Adipose tissue (tissue), 3 donors: ENCODE data around the gene MLLT3. TPM values are rescaled to one million over a fixed set of nuclear protein-coding genes. Genes with fewer than 3 reads are reported as not detected.

Source experiments
- H3K27ac ChIP-seq: one replicate; pipeline ENCODE4 v1.5.1; 2013; ENCODE audit warnings: low read depth, low read length
- WGBS, 3 donors: extraction: QIAGEN DNeasy Blood & Tissue Kit; methylation state at CpG; one replicate each; pipeline ENCODE4 v1.1.7; 2013; 5-methylcytosine and 5-hydroxymethylcytosine counted together
- polyA plus RNA-seq, 3 donors: library from polyadenylated mRNA; stranded (reverse); fragments of 200-250 nt; gene quantifications; one replicate each; pipeline ENCODE4 v1.2.3, GENCODE V29; 2013
- donor health status: healthy with polysubstance abuse.
- donor health status: Bipolar disorder and iron deficiency.
- donor health status: healthy.

MLLT3 gene
- polyA plus RNA-seq, 3 donors = 2.5 to 10.7 (median 5.9) TPM

- WGBS, 3 donors = 68 to 76% (median 73%) methylated on average over 4 of the region's 4 CpGs
Measured at GRCh38 chr9:20634895-20635294, 12.6 kb upstream of the MLLT3 start.

DNA sequence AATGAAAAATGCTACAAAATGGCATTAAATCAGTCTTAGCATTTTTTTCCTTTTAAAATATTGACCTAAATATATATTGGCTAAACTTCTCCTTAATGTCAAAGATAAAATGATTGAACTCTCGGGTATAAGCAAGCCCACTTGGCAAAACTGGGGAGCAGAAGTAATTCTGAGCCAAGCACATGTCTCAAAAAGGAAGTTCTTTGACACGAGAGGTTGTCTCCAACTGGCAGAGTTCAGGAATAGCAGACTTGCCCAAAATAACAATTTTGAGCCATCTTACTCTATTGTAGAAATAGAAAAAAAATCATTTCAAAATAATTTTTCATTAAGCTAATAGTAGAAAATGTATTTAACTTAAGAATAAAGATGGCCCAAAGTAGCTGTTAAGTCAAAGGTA lies 10.4 kb upstream of the MLLT3 start:
- no peak overlapping the region for H3K27ac ChIP-seq
- 43 to 75% (median 47%) methylated on average over 2 of the region's 2 CpGs for WGBS, 3 donors

More at GRCh38 chr9:20634895-20635294, 12.6 kb upstream of the MLLT3 start:
- H3K27ac ChIP-seq = no peak overlapping the region

- H3K27ac ChIP-seq = no peak overlapping the region
- 35 to 71% (median 68%) methylated on average over 4 of the region's 4 CpGs for WGBS, 3 donors
Measured at GRCh38 chr9:20630241-20630943, 8.1 kb upstream of the MLLT3 start.

DNA sequence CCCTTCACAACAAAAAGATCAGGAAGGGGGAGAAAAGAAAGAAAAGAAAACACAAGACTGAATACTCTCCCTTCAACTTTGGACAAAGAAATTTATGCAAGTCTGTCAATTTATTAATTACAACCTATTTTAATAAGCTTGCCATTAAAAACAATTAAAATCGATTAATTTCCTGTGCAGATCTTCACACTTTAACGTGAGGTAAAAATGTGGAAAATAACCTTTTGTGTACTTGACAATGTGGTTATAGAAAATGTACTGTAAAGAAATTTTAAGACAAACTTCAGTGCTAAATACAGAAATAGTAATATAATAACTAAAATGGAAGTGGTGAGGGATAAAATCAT lies 2.7 kb upstream of the MLLT3 start:
- 48 to 60% (median 58%) methylated on average over 2 of the region's 2 CpGs for WGBS, 3 donors
- H3K27ac ChIP-seq = no peak overlapping the region

GRCh38 chr9:20624201-20625002 lies 2.1 kb upstream of the MLLT3 start:
- H3K27ac ChIP-seq = no peak overlapping the region

DNA sequence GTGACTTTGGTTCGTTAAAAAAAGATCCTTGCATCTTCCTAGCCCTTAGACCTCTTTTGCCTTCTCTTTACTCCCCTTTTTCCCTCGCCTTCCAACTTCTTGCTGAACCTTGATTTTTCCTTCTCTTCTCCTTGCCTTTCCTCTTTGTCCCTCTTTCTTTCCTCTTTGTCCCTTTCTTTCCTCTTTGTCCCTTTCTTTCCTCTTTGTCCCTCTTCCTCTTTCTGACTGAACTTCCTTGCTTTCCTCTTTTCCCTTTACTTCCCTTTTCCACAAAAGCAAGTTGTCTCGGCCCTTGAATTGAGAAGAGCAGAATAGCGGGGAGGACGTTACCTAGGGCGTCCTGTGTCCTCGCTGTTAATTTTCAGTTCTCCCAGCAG lies 1.4 kb upstream of the MLLT3 start:
- WGBS, 3 donors = 9 to 15% (median 14%) methylated on average over 7 of the region's 7 CpGs
- H3K27ac ChIP-seq = no peak overlapping the region

More at GRCh38 chr9:20624201-20625002, 2.1 kb upstream of the MLLT3 start:
- 9 to 13% (median 11%) methylated on average over 21 of the region's 21 CpGs for WGBS, 3 donors

- WGBS, 3 donors = 0% methylated on average over 40 of the region's 40 CpGs
- H3K27ac ChIP-seq = no peak overlapping the region
Measured at GRCh38 chr9:20623021-20623747, 885 bp upstream of the MLLT3 start.

DNA sequence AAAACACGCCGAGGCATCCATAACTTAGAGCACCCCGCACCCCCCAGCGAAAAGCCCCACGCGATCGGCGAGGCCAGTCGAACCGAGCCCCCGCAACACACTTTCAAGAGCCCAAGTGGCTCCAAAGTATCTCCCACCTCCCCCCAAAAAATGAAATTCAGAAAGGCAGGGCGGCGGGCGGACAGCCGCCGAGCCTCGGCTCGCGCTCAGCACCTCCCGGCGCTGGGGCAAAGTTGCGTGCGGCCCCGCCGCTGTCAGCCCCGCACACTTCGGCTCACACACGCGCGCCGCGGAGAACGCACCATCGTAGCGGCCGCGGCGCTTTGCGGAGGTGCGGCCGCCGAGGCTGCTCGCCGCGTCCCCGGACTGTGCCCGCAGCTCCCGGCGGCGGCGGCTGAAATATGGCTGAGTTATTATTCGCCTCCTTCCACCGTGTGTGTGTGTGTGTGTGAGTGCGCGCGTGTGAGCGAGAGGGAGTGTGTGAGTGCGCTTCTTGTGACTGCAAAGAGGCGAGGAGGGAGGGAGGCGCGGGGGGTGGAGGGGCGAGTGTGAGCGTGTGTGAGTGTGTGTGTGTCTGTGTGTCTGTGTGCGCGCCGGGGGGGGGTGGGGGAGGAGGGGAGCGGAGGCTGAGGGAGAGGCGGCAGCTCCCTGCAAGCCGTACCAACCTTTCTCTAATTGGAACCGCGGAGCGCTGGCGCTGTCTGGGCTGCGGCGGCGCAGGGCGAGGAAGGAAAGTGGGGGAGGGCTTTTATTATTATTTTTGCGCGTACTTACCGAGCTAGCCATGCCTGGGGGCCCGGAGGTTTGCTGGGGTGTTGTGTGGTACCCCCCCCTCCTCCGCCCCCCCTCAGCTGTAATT lies 599 bp downstream of the MLLT3 start:
- 0 to 1% (median 0%) methylated on average over 75 to 82 of the region's 82 CpGs for WGBS, 3 donors
- no peak overlapping the region for H3K27ac ChIP-seq

GRCh38 chr9:20620650-20621470 lies 1.4 kb downstream of the MLLT3 start:
- WGBS, 3 donors = 0% methylated on average over 64 to 65 of the region's 65 CpGs

DNA sequence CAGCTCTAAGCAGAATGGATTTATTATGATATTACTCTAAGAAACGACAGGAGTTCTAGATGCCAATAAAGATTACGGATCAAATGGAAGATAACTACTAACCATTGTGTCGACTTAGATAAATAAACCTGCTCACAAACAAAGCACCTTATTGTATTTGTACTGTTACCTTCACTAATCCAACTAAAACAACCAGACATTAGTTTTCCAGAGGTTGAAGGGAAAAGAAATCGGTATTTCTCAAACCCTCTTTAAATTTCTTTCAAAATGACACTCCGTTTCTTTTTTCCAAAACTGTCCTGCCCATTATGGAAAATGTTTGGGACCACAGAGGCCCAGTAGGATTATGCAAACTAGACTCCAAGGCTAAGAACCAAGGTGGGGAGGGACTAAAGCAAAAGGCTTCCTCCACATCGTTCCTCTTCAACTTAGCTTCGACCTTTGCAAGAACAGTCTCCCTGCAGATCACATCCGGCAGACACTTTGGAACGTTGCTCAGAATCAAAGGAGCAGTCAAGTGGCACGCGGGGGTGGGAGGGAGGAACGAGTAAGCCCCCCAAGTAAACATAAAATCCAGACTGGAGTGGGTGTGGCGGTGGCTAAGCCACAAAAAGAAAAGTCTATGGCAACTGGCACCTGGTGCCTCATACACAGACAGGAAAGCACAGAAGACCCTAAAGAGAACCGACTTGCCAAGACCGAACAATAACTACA lies 2.7 kb downstream of the MLLT3 start:
- WGBS, 3 donors = 39 to 56% (median 40%) methylated on average over 15 of the region's 15 CpGs
- H3K27ac ChIP-seq = no peak overlapping the region

More at GRCh38 chr9:20620650-20621470, 1.4 kb downstream of the MLLT3 start:
- no peak overlapping the region for H3K27ac ChIP-seq

GRCh38 chr9:20618361-20618802 lies 3.9 kb downstream of the MLLT3 start:
- no peak overlapping the region for H3K27ac ChIP-seq
- 28 to 67% (median 55%) methylated on average over 2 of the region's 2 CpGs for WGBS, 3 donors

- WGBS, 3 donors = 86 to 92% (median 90%) methylated on average over 2 of the region's 2 CpGs
- no peak overlapping the region for H3K27ac ChIP-seq
Measured at GRCh38 chr9:20616808-20617207, 5.5 kb downstream of the MLLT3 start.

GRCh38 chr9:20614602-20615216 lies 7.6 kb downstream of the MLLT3 start:
- 96 to 100% (median 97%) methylated on average over 2 of the region's 2 CpGs for WGBS, 3 donors
- H3K27ac ChIP-seq = no peak overlapping the region

- no peak overlapping the region for H3K27ac ChIP-seq
- WGBS, 3 donors = 27 to 63% (median 59%) methylated on average over 3 of the region's 3 CpGs
Measured at GRCh38 chr9:20611691-20612287, 10.5 kb downstream of the MLLT3 start.

DNA sequence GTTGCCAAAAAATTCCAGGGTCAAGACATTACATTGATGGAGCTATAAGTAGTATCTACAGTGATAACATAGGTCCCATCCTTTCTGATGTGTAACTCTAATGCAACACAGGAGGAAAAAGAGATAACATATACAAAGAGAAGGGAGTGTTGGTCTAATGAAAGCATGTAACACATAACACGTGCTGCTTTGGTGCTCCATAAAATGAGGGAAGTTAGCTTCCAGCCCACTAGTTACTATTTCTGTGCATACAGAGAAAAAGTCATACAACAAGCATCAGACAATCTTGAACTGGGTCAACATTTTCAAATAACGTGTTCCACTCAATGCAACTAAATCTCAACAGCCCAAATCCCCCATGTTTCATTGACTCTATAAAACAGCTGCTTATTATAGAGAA lies 11.7 kb downstream of the MLLT3 start:
- H3K27ac ChIP-seq = no peak overlapping the region
- 61 to 77% (median 68%) methylated on average over 2 of the region's 2 CpGs for WGBS, 3 donors

GRCh38 chr9:20608582-20608981 lies 13.7 kb downstream of the MLLT3 start:
- WGBS, 3 donors = 81 to 83% (median 82%) methylated on average over 5 of the region's 5 CpGs
- no peak overlapping the region for H3K27ac ChIP-seq
